RWPE2 (cell line): ENCODE results near the gene ARPC4.

Source experiments
- ATAC-seq: fragments of 200-7000 bp; cut with Tn5 transposase; 3 replicates; pipeline ENCODE4 v1.9.1; 2021; ENCODE audit warnings: low read depth
- DNase-seq: peaks from one replicate; pipeline ENCODE4 v3.0.0-alpha.2; 2020; ENCODE audit warnings: low spot score
- H3K27ac ChIP-seq: fragments of 450-650 bp; 2 replicates; pipeline ENCODE4 v1.5.1; 2017; ENCODE audit warnings: mild to moderate bottlenecking; ENCODE audit not compliant: poor library complexity, severe bottlenecking
- H3K27me3 ChIP-seq: fragments of 250-450 bp; sonication (Bioruptor Pico); 2 replicates; pipeline ENCODE4 v1.5.1; 2021; ENCODE audit warnings: mild to moderate bottlenecking, moderate library complexity; ENCODE audit not compliant: insufficient read depth, poor library complexity, severe bottlenecking
- H3K36me3 ChIP-seq: fragments of 250-450 bp; sonication (Bioruptor Pico); 2 replicates; pipeline ENCODE4 v1.5.1; 2020; ENCODE audit warnings: low read depth, mild to moderate bottlenecking, moderate library complexity
- H3K4me1 ChIP-seq: fragments of 250-450 bp; sonication (Bioruptor Pico); 2 replicates; pipeline ENCODE4 v1.5.1; 2021; ENCODE audit warnings: mild to moderate bottlenecking, moderate library complexity; ENCODE audit not compliant: insufficient read depth, poor library complexity, severe bottlenecking
- H3K4me3 ChIP-seq: fragments of 250-450 bp; sonication (Bioruptor Pico); 2 replicates; pipeline ENCODE4 v1.5.1; 2021; ENCODE audit warnings: mild to moderate bottlenecking, moderate library complexity; ENCODE audit not compliant: severe bottlenecking
- H3K9me3 ChIP-seq: fragments of 250-450 bp; sonication (Bioruptor Pico); 2 replicates; pipeline ENCODE4 v1.5.1; 2021; ENCODE audit warnings: mild to moderate bottlenecking, moderate library complexity; ENCODE audit not compliant: severe bottlenecking
- CTCF ChIP-seq: fragments of 450-650 bp; IDR thresholded peaks from one replicate; pipeline ENCODE4 v1.5.1; 2017; ENCODE audit warnings: mild to moderate bottlenecking, moderate library complexity; ENCODE audit not compliant: poor library complexity, severe bottlenecking

Gene ARPC4

DNA sequence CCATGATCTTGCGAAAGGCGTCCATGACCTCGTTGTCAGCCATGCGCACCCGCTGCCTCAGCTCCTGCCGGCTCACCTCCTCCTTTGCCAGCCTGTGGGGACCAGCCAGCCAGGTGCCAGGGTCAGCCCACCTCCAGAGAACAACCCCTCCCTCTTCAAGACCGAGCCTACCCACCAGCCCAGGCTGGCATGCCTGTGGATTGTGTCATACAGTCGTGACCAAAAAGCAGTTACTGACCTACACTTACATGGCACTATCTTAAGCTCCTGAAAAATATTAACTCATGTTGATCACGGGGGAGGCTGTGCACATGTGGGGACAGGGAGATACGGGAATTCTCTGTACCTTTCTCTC lies 12.4 kb upstream of the ARPC4 start:
- TF ChIP-seq CTCF, result no peak
- Histone ChIP-seq H3K36me3 (peaks cover 37% of the 10 kb centered on the region), H3K4me3 (no peak overlapping the region), H3K27me3 (no peaks in the 10 kb centered on the region), H3K4me1 (no peaks in the 10 kb centered on the region), H3K27ac (no peak overlapping the region), H3K9me3 (no peaks in the 10 kb centered on the region)
- no peak for ATAC-seq
- no peak for DNase-seq

DNA sequence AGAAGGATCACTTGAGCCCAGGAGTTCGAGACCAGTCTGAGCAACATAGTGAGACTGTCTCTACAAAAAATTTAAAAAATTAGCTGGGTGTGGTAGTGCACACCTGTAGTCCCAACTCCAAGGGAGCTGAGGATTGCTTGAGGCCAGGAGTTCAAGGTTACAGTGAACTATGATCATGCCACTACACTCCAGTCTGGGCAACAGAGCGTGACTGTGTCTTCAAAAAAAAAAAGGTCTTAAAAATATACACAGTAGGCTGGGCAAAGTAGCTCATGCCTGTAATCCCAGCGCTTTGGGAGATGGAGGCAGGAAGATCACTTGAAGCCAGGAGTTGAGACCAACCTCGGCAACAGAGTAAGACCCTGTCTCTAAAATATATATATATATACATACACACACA lies 12.0 kb upstream of the ARPC4 start:
- H3K36me3 ChIP-seq, result peaks cover 40% of the 10 kb centered on the region

DNA sequence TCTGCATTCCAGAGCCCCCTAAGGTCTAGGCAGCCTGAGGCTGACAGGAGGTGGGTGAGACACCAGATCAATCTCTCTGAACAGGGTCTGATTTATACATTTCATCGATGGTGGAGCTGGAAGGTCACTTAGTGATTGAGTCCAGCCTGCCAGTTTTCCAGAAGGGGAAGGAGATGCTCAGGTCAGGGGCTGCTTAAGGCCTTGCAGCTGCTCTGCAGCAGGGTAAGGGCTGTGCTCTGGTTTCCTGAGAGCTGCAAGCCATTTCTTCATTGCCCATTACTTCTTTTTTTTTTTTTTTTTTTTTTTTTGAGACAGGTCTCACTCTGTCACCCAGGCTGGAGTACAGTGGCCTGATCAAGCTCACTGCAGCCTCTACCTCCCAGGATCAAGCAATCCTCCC lies 11.3 kb upstream of the ARPC4 start:
- no peak overlapping the region for H3K4me3 ChIP-seq
- no peak for TF ChIP-seq CTCF
- no peak overlapping the region for H3K27ac ChIP-seq
- H3K9me3 ChIP-seq, result no peaks in the 10 kb centered on the region
- DNase-seq (no peak), ATAC-seq (no peak)
- H3K4me1 ChIP-seq, result no peaks in the 10 kb centered on the region
- peaks cover 47% of the 10 kb centered on the region for H3K36me3 ChIP-seq
- H3K27me3 ChIP-seq, result no peaks in the 10 kb centered on the region

More for the DNA sequence above, 12.0 kb upstream of the ARPC4 start:
- TF ChIP-seq CTCF, result no peak
- no peak for DNase-seq
- Histone ChIP-seq H3K9me3 (no peaks in the 10 kb centered on the region), H3K4me1 (no peaks in the 10 kb centered on the region), H3K27me3 (no peaks in the 10 kb centered on the region), H3K27ac (no peak overlapping the region), H3K4me3 (no peak overlapping the region)
- ATAC-seq, result no peak

GRCh38 chr3:9781978-9782603 lies 10.8 kb upstream of the ARPC4 start:
- DNase-seq, result no peak
- H3K9me3 ChIP-seq, result no peaks in the 10 kb centered on the region
- no peak overlapping the region for H3K27ac ChIP-seq
- H3K4me3 ChIP-seq, result no peak overlapping the region
- TF ChIP-seq CTCF, result no peak
- no peaks in the 10 kb centered on the region for H3K27me3 ChIP-seq
- H3K36me3 ChIP-seq, result peaks cover 51% of the 10 kb centered on the region
- ATAC-seq, result no peak
- H3K4me1 ChIP-seq, result no peaks in the 10 kb centered on the region

DNA sequence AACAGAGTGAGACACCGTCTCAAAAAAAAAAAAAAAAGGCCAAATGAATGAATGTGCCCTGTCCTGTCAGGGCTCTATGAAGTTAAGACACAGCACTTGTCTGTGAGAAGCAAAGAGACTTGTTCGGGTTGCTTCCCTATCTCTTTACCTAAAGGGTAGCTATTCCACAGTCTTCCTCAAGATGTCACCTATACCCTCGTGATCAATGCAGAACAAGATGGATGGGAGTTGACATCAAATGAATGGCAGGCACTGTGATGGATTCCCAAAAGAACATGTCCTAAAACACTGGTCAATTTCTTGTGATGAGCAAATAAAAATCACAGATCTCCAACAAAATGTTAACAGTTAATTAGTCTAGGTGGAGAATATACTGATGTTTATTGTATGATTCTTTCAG lies 10.1 kb upstream of the ARPC4 start:
- H3K4me1 ChIP-seq, result no peaks in the 10 kb centered on the region
- ATAC-seq (peak; percentile 46; the same call in 1 of the 3 replicates), DNase-seq (no peak)
- H3K27me3 ChIP-seq, result no peaks in the 10 kb centered on the region
- peak; percentile 44 for TF ChIP-seq CTCF
- H3K9me3 ChIP-seq, result no peaks in the 10 kb centered on the region
- H3K36me3 ChIP-seq, result peaks cover 51% of the 10 kb centered on the region
- H3K27ac ChIP-seq, result no peak overlapping the region
- no peak overlapping the region for H3K4me3 ChIP-seq
